ENCODE results near the gene TENM4.

GRCh38 chr11:79432138-79432537 lies 8.7 kb downstream of the TENM4 start:
- TF ChIP-seq, protein P1, sequence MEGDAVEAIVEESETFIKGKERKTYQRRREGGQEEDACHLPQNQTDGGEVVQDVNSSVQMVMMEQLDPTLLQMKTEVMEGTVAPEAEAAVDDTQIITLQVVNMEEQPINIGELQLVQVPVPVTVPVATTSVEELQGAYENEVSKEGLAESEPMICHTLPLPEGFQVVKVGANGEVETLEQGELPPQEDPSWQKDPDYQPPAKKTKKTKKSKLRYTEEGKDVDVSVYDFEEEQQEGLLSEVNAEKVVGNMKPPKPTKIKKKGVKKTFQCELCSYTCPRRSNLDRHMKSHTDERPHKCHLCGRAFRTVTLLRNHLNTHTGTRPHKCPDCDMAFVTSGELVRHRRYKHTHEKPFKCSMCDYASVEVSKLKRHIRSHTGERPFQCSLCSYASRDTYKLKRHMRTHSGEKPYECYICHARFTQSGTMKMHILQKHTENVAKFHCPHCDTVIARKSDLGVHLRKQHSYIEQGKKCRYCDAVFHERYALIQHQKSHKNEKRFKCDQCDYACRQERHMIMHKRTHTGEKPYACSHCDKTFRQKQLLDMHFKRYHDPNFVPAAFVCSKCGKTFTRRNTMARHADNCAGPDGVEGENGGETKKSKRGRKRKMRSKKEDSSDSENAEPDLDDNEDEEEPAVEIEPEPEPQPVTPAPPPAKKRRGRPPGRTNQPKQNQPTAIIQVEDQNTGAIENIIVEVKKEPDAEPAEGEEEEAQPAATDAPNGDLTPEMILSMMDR (IDR thresholded peaks at IDR 0.05), result no peak
- no peak for TF ChIP-seq POLR2AphosphoS5 (IDR thresholded peaks at IDR 0.05)
